CD4-positive, alpha-beta T cell treated with Interleukin-1 beta for 1 hour (primary cell): ENCODE results near the gene PCNX2.

Source experiments
- DNase-seq, 2 donors: peaks; one replicate each; pipeline ENCODE4 v3.0.0-alpha.2; 2020 to 2022

PCNX2 gene

GRCh38 chr1:232952514-232953499 is 342.7 kb downstream of the PCNX2 start:
- peak; percentile 27 to 28 for DNase-seq

GRCh38 chr1:232951605-232952004 is 343.9 kb downstream of the PCNX2 start:
- no peak for DNase-seq

- DNase-seq, result peak in 1 of 2 donors; percentile 20
These were observed 344.3 kb downstream of the PCNX2 start for GRCh38 chr1:232951180-232951579.

- peak; percentile 93 to 94 for DNase-seq
These were observed 345.0 kb downstream of the PCNX2 start, which contains the start of gene NTPCR for GRCh38 chr1:232950197-232951176. TSS of gene NTPCR (plus strand) at chr1:232950611. CDS start at chr1:232950711, 100 bp downstream.

GRCh38 chr1:232949636-232950196 is 345.8 kb downstream of the PCNX2 start:
- DNase-seq, result no peak

- DNase-seq, result no peak
These were observed 351.2 kb downstream of the PCNX2 start for GRCh38 chr1:232944347-232944746.

GRCh38 chr1:232943679-232944252 is 351.8 kb downstream of the PCNX2 start:
- DNase-seq, result no peak

GRCh38 chr1:232942413-232943294 is 352.9 kb downstream of the PCNX2 start:
- no peak for DNase-seq

GRCh38 chr1:232940262-232940661 is 355.3 kb downstream of the PCNX2 start:
- DNase-seq, result no peak

- DNase-seq, result no peak
These were observed 355.8 kb downstream of the PCNX2 start for GRCh38 chr1:232939748-232940147.

- no peak for DNase-seq
These were observed 356.6 kb downstream of the PCNX2 start for GRCh38 chr1:232938926-232939325.

GRCh38 chr1:232937741-232938375 is 357.7 kb downstream of the PCNX2 start:
- DNase-seq, result no peak

- no peak for DNase-seq
These were observed 358.6 kb downstream of the PCNX2 start for GRCh38 chr1:232936941-232937340.
